ENCODE results near the gene CFAP57. TPM values are rescaled to one million over a fixed set of nuclear protein-coding genes. Genes with fewer than 3 reads are reported as not detected.

The CFAP57 gene
- total RNA-seq, 2 donors from 2014 or later = 0.14 to 4.7 TPM

- Histone ChIP-seq H3K4me3 (no peak overlapping the region), H3K27ac (no peak overlapping the region), H3K27me3 (replicated peaks; ENCODE audit: insufficient read depth) (no peaks in the 10 kb centered on the region), H3K9me3 (no peaks in the 10 kb centered on the region), H3K4me1 (replicated peaks) (no peaks in the 10 kb centered on the region), H3K36me3 (no peaks in the 10 kb centered on the region)
- 88% methylated on average over 6 of the region's 6 CpGs for WGBS
- intact Hi-C loops (cut with DNase I) = loop anchor here (5.0 kb wide), 1 partner anchor 49 kb away; no protein-coding TSS in a partner anchor
- no peak for DNase-seq (ENCODE audit: low spot score)
- TF ChIP-seq POLR2A (IDR thresholded peaks at IDR 0.05) = no peak
- TF ChIP-seq POLR2AphosphoS5 (IDR thresholded peaks at IDR 0.05) = no peak
- no peak for TF ChIP-seq CTCF (IDR thresholded peaks at IDR 0.05)
Measured at GRCh38 chr1:43243299-43243698, 71.2 kb downstream of the CFAP57 start.

DNA sequence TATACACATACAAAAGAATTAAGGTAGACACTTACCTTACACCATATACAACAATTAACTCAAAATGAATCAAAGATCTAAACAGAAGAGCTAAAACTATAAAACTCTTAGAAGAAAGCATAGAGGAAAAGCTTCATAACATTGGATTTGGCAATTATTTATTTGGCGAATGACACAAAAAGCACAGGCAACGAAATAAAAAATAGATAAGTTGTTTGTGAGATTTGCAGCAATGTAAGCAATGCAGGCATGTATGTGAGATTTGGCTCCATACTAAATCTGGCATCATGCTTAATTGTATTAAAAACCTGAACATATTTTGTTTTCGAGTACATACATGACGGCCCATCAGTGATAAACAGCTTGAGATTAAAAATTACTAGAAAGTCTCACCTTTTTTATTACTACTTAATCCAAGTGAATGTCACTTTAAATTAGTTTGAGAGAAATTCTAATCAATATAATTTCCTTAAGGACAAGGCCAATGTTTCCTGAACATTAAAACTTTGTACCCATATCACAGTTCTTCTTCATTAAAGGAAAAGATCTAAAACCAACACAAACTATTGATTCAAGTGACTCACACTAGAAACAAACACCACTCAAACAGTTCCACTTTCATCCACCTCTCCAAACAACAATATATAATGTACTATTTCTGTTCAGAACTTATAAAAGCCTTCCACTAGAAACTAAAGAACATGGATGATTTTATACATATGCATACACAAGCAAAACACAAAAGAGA, 74.5 kb downstream of the CFAP57 start:
- no peak for DNase-seq (ENCODE audit: low spot score)
- intact Hi-C loops (cut with DNase I) = no loop called here
- WGBS = 93% methylated on average over 4 of the region's 4 CpGs

DNA sequence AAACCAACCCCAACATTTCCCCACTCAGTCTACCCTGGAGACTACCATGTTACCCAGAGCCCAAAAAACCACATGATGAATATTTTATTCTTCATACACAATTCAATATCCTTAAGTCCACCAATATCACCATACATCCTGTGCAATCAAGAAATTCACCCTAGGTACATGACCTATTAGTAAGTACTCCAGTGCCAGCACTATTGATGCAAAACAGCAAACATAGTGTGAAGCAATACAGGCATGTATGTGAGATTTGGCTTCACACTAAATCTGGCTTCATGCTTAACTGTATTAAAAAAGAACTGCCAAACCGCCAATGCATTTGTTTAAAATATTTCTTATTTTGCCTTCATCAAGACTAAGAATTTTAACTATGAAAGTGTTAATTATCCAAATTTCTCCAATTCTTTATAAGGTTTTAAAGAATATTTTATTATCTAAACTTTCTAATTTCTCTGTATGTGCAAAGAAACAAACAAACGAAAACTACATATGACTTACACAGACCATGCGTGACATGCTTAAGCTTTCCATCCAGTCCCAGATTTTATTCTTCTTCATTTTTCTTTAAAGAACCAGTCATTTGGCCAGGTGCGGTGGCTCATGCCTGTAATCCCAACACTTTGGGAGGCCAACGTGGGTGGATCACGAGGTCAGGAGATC, 75.3 kb downstream of the CFAP57 start:
- H3K36me3 ChIP-seq = no peaks in the 10 kb centered on the region
- H3K27me3 ChIP-seq (replicated peaks; ENCODE audit: insufficient read depth) = no peaks in the 10 kb centered on the region
- 82% methylated on average over 6 of the region's 6 CpGs for WGBS
- H3K4me3 ChIP-seq = no peak overlapping the region
- no peak for TF ChIP-seq POLR2A (IDR thresholded peaks at IDR 0.05)
- TF ChIP-seq CTCF (IDR thresholded peaks at IDR 0.05) = no peak
- TF ChIP-seq POLR2AphosphoS5 (IDR thresholded peaks at IDR 0.05) = no peak
- H3K4me1 ChIP-seq (replicated peaks) = no peaks in the 10 kb centered on the region
- H3K9me3 ChIP-seq = no peaks in the 10 kb centered on the region
- intact Hi-C loops (cut with DNase I) = no loop called here
- H3K27ac ChIP-seq = no peak overlapping the region
- no peak for DNase-seq (ENCODE audit: low spot score)

More for the DNA sequence above, 74.5 kb downstream of the CFAP57 start:
- TF ChIP-seq POLR2A (IDR thresholded peaks at IDR 0.05) (no peak), POLR2AphosphoS5 (IDR thresholded peaks at IDR 0.05) (no peak)
- H3K36me3 ChIP-seq = no peaks in the 10 kb centered on the region
- no peaks in the 10 kb centered on the region for H3K4me1 ChIP-seq (replicated peaks)
- H3K27ac ChIP-seq = no peak overlapping the region
- no peaks in the 10 kb centered on the region for H3K27me3 ChIP-seq (replicated peaks; ENCODE audit: insufficient read depth)
- no peaks in the 10 kb centered on the region for H3K9me3 ChIP-seq
- H3K4me3 ChIP-seq = no peak overlapping the region

DNA sequence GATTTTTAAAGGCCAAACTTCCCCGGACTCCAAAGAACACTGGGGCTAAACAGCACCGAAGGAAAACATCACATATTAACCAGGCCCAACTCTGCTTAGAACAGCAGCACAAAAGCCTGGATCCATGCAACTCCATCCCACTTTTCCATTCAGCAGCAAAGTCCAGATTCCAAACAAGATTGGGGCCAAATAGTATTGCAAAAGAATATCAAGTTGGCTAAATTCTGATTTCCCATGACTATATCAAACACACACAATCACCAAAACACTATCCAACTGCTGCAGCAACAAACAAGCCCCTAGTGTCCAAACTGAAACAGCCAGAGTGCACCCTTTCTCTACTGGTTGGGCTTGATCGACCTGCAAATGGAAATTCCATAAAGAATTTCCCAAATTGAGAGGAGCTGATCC, 78.2 kb downstream of the CFAP57 start:
- H3K27me3 ChIP-seq (replicated peaks; ENCODE audit: insufficient read depth) = no peaks in the 10 kb centered on the region
- no peaks in the 10 kb centered on the region for H3K36me3 ChIP-seq
- no peak overlapping the region for H3K27ac ChIP-seq
- no peaks in the 10 kb centered on the region for H3K9me3 ChIP-seq
- intact Hi-C loops (cut with DNase I) = no loop called here
- WGBS = 89% methylated on average over 3 of the region's 3 CpGs
- no peak overlapping the region for H3K4me3 ChIP-seq
- TF ChIP-seq POLR2A (IDR thresholded peaks at IDR 0.05) = no peak
- H3K4me1 ChIP-seq (replicated peaks) = no peaks in the 10 kb centered on the region
- DNase-seq (ENCODE audit: low spot score) = no peak

DNA sequence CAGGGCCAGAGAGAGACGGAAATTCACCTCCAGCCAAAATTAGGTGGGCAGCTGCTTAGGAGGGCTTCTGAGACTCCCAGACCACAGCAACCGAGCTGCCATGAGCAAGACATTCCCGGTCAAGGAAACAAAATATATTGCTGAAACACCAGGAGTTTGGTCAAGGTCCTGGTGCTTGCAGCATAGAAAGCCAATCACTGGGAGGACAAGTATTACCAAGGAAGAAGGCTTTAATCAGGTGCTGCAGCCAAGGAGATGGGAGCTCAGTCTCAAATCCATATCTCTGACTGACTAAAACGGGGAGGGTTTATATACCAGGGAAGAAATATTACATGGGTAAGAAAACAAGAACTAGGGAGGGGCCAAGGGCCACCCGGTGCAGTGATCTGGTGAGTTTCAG, 78.9 kb downstream of the CFAP57 start:
- Histone ChIP-seq H3K36me3 (no peaks in the 10 kb centered on the region), H3K9me3 (no peaks in the 10 kb centered on the region), H3K4me3 (no peak overlapping the region), H3K4me1 (replicated peaks) (no peaks in the 10 kb centered on the region), H3K27ac (no peak overlapping the region), H3K27me3 (replicated peaks; ENCODE audit: insufficient read depth) (no peaks in the 10 kb centered on the region)
- no peak for DNase-seq (ENCODE audit: low spot score)
- WGBS = 97% methylated on average over 5 of the region's 5 CpGs
- intact Hi-C loops (cut with DNase I) = no loop called here
- TF ChIP-seq CTCF (IDR thresholded peaks at IDR 0.05) (no peak), POLR2AphosphoS5 (IDR thresholded peaks at IDR 0.05) (no peak), POLR2A (IDR thresholded peaks at IDR 0.05) (no peak)

Measured in prostate gland (tissue), 2 donors.